ENCODE measurements around the gene KDM6B. TPM values are rescaled to one million over a fixed set of nuclear protein-coding genes. Genes with fewer than 3 reads are reported as not detected.

Gene KDM6B
- total RNA-seq, 2 donors from 2014 or later: 7.5 to 20.1 TPM

GRCh38 chr17:7855660-7856010 is 21.6 kb downstream of the KDM6B start:
- ATAC-seq (no peak), DNase-seq (peak in 1 of 4 donors; percentile 33)
- no peaks in the 10 kb centered on the region for H3K9me3 ChIP-seq
- no peaks in the 10 kb centered on the region for H3K36me3 ChIP-seq (replicated peaks in 1 of 2; ENCODE audit: insufficient read depth in 1 of 2, low read depth in 2 of 2)
- intact Hi-C loops (cut with DNase I): loop anchor here (5.0 kb wide), 1 partner anchor 33 kb away; no protein-coding TSS in a partner anchor
- WGBS, 2 donors: 37 to 63% methylated on average over 12 to 15 of the region's 15 CpGs
- H3K27ac ChIP-seq: peak overlapping the region in 2 of 4 donors; percentile 93 to 96
- H3K27me3 ChIP-seq: no peaks in the 10 kb centered on the region
- no peak overlapping the region for H3K4me3 ChIP-seq
- TF ChIP-seq CTCF (IDR thresholded peaks at IDR 0.05) (no peak), POLR2A (IDR thresholded peaks at IDR 0.05) (no peak)
- peaks cover 49% of the 10 kb centered on the region for H3K4me1 ChIP-seq

- intact Hi-C loops (cut with DNase I): loop anchor here (5.0 kb wide), 1 partner anchor 34 kb away; no protein-coding TSS in a partner anchor
- 25 to 27% methylated on average over 29 of the region's 29 CpGs for WGBS, 2 donors
- H3K27ac ChIP-seq: peak overlapping the region; percentile 82 to 96 (median 94)
These were observed 22.2 kb downstream of the KDM6B start for GRCh38 chr17:7856011-7856810.

GRCh38 chr17:7856811-7857712 is 23.0 kb downstream of the KDM6B start, which contains the start of gene NAA38:
Gene NAA38 (minus strand): TSS chr17:7857559. CDS start chr17:7857463, 96 bp downstream.
- peak within 1 kb of the TSS; percentile 82 to 96 (median 94) for H3K27ac ChIP-seq
- ATAC-seq: peak; percentile 90
- intact Hi-C loops (cut with DNase I): loop anchor here (5.0 kb wide), 1 partner anchor 35 kb away; no protein-coding TSS in a partner anchor
- peaks cover 37% of the 10 kb centered on the region for H3K4me1 ChIP-seq
- peak within 1 kb of the TSS; percentile 49 for H3K4me3 ChIP-seq
- peak; percentile 96 to 99 (median 98) for DNase-seq
- TF ChIP-seq POLR2A (IDR thresholded peaks at IDR 0.05): peak in 2 of 3 donors; percentile 57 to 63
- peak; percentile 18 to 73 (median 64) for TF ChIP-seq CTCF (IDR thresholded peaks at IDR 0.05)
- H3K36me3 ChIP-seq (replicated peaks in 1 of 2; ENCODE audit: insufficient read depth in 1 of 2, low read depth in 2 of 2): no peaks in the 10 kb centered on the region
- H3K27me3 ChIP-seq: no peaks in the 10 kb centered on the region
- H3K9me3 ChIP-seq: no peaks in the 10 kb centered on the region
- 0% methylated on average over 25 to 61 of the region's 64 CpGs for WGBS, 2 donors

More at GRCh38 chr17:7856011-7856810, 22.2 kb downstream of the KDM6B start:
- Histone ChIP-seq H3K36me3 (replicated peaks in 1 of 2; ENCODE audit: insufficient read depth in 1 of 2, low read depth in 2 of 2) (no peaks in the 10 kb centered on the region), H3K4me1 (peaks cover 44% of the 10 kb centered on the region), H3K27me3 (no peaks in the 10 kb centered on the region), H3K9me3 (no peaks in the 10 kb centered on the region), H3K4me3 (peak overlapping the region; percentile 49)
- TF ChIP-seq POLR2A (IDR thresholded peaks at IDR 0.05) (no peak), CTCF (IDR thresholded peaks at IDR 0.05) (no peak)
- DNase-seq: peak in 3 of 4 donors; percentile 35 to 39 (median 36)
- ATAC-seq: no peak

GRCh38 chr17:7857713-7858521 is 23.9 kb downstream of the KDM6B start, which contains the start of gene CYB5D1:
Gene CYB5D1 (plus strand): TSS chr17:7858003. CDS start chr17:7858135, 132 bp downstream.
- peak; percentile 90 to 96 (median 94) for DNase-seq
- intact Hi-C loops (cut with DNase I): loop anchor here (5.0 kb wide), 1 partner anchor 36 kb away; no protein-coding TSS in a partner anchor
- H3K27me3 ChIP-seq: no peaks in the 10 kb centered on the region
- no peaks in the 10 kb centered on the region for H3K36me3 ChIP-seq (replicated peaks in 1 of 2; ENCODE audit: insufficient read depth in 1 of 2, low read depth in 2 of 2)
- ATAC-seq: peak; percentile 69
- peak within 1 kb of the TSS; percentile 82 to 96 (median 94) for H3K27ac ChIP-seq
- H3K4me3 ChIP-seq: peak within 1 kb of the TSS; percentile 49
- WGBS, 2 donors: 1 to 7% methylated on average over 19 to 48 of the region's 48 CpGs
- TF ChIP-seq POLR2A (IDR thresholded peaks at IDR 0.05): peak in 2 of 3 donors; percentile 70 to 75
- TF ChIP-seq CTCF (IDR thresholded peaks at IDR 0.05): peak in 2 of 7 experiments; percentile 3 to 14
- H3K4me1 ChIP-seq: peaks cover 34% of the 10 kb centered on the region
- H3K9me3 ChIP-seq: no peaks in the 10 kb centered on the region
